DOHH2 (cell line): Measurements from ENCODE around the gene RAB3C.

ENCODE experiments used
- H3F3A ChIP-seq: fragments of 200-600 bp; sonication (generic), shearing (Covaris generic); 2 replicates; pipeline ENCODE4 v1.6.0; 2016; ENCODE audit warnings: antibody characterized with exemption, mild to moderate bottlenecking; ENCODE audit not compliant: control insufficient read depth, insufficient read depth
- H3K27ac ChIP-seq: fragments of 200-600 bp; sonication (generic); 2 replicates; pipeline ENCODE4 v1.5.1; 2014; ENCODE audit warnings: low read depth, mild to moderate bottlenecking, low read length, moderate library complexity
- H3K27me3 ChIP-seq: fragments of 200-600 bp; sonication (generic); 2 replicates; pipeline ENCODE4 v1.6.1; 2014; ENCODE audit warnings: mild to moderate bottlenecking, low read length, mixed read lengths; ENCODE audit not compliant: control insufficient read depth
- H3K36me3 ChIP-seq: fragments of 200-600 bp; sonication (generic); 2 replicates; pipeline ENCODE4 v1.6.1; 2014; ENCODE audit warnings: mild to moderate bottlenecking, low read length, moderate library complexity, mixed read lengths; ENCODE audit not compliant: control insufficient read depth
- H3K4me1 ChIP-seq: fragments of 200-600 bp; sonication (generic); 2 replicates; pipeline ENCODE4 v1.6.1; 2014; ENCODE audit warnings: mild to moderate bottlenecking, low read length, mixed read lengths; ENCODE audit not compliant: control insufficient read depth
- H3K4me2 ChIP-seq: fragments of 200-600 bp; sonication (generic); 2 replicates; pipeline ENCODE4 v1.6.0; 2014; ENCODE audit warnings: mild to moderate bottlenecking, low read length, moderate library complexity
- H3K4me3 ChIP-seq: fragments of 200-600 bp; sonication (generic); 2 replicates; pipeline ENCODE4 v1.5.1; 2014; ENCODE audit warnings: mild to moderate bottlenecking, low read length, mixed read lengths
- H3K79me2 ChIP-seq: fragments of 200-600 bp; sonication (generic); 2 replicates; pipeline ENCODE4 v1.6.1; 2014; ENCODE audit warnings: mild to moderate bottlenecking, low read length, mixed read lengths; ENCODE audit not compliant: control insufficient read depth
- H3K9me2 ChIP-seq: fragments of 200-600 bp; sonication (generic); replicated peaks from 2 replicates; pipeline ENCODE4 v1.6.1; 2014; ENCODE audit warnings: mild to moderate bottlenecking, low read length, mixed read lengths; ENCODE audit not compliant: control insufficient read depth
- H3K9me3 ChIP-seq: fragments of 200-600 bp; sonication (generic); 2 replicates; pipeline ENCODE4 v1.6.1; 2014; ENCODE audit warnings: antibody characterized with exemption, low read length, mixed read lengths; ENCODE audit not compliant: control insufficient read depth, insufficient read depth
- H4K20me1 ChIP-seq: fragments of 200-600 bp; sonication (generic); 2 replicates; pipeline ENCODE4 v1.6.0; 2014; ENCODE audit warnings: low read depth, mild to moderate bottlenecking, antibody characterized with exemption, low read length, moderate library complexity; ENCODE audit not compliant: control insufficient read depth, insufficient read depth
- CTCF ChIP-seq: fragments of 200-600 bp; sonication (generic); IDR thresholded peaks from one replicate; pipeline ENCODE4 v1.5.1; 2014; ENCODE audit warnings: antibody characterized with exemption, mild to moderate bottlenecking, low read depth, low read length; ENCODE audit not compliant: poor library complexity, severe bottlenecking
- EZH2phosphoT487 ChIP-seq: fragments of 200-600 bp; sonication (generic); IDR thresholded peaks from 2 replicates; pipeline ENCODE4 v1.6.1; 2017; ENCODE audit warnings: borderline replicate concordance, mild to moderate bottlenecking, antibody characterized with exemption, low read length, moderate library complexity, mixed read lengths

Gene RAB3C

GRCh38 chr5:58834242-58835225 is 251.7 kb downstream of the RAB3C start:
- TF ChIP-seq CTCF (no peak), EZH2phosphoT487 (no peak)
- Histone ChIP-seq H4K20me1 (no peaks in the 10 kb centered on the region), H3K27ac (no peak overlapping the region), H3K36me3 (no peaks in the 10 kb centered on the region), H3F3A (no peaks in the 10 kb centered on the region), H3K27me3 (no peaks in the 10 kb centered on the region), H3K4me3 (no peak overlapping the region), H3K79me2 (no peaks in the 10 kb centered on the region), H3K9me2 (no peaks in the 10 kb centered on the region), H3K9me3 (no peaks in the 10 kb centered on the region), H3K4me2 (no peak overlapping the region), H3K4me1 (no peaks in the 10 kb centered on the region)

GRCh38 chr5:58836351-58836750 is 253.5 kb downstream of the RAB3C start:
- Histone ChIP-seq H3K4me3 (no peak overlapping the region), H3K79me2 (no peaks in the 10 kb centered on the region), H3K36me3 (no peaks in the 10 kb centered on the region), H3K27ac (no peak overlapping the region), H3K9me3 (no peaks in the 10 kb centered on the region), H3K9me2 (no peaks in the 10 kb centered on the region), H3F3A (no peaks in the 10 kb centered on the region), H4K20me1 (no peaks in the 10 kb centered on the region), H3K27me3 (no peaks in the 10 kb centered on the region), H3K4me2 (no peak overlapping the region), H3K4me1 (no peaks in the 10 kb centered on the region)
- TF ChIP-seq EZH2phosphoT487 (no peak), CTCF (no peak)

- Histone ChIP-seq H3K9me3 (no peaks in the 10 kb centered on the region), H3K4me3 (no peak overlapping the region), H4K20me1 (no peaks in the 10 kb centered on the region), H3K4me1 (no peaks in the 10 kb centered on the region), H3F3A (no peaks in the 10 kb centered on the region), H3K36me3 (no peaks in the 10 kb centered on the region), H3K4me2 (no peak overlapping the region), H3K27ac (no peak overlapping the region), H3K79me2 (no peaks in the 10 kb centered on the region), H3K27me3 (no peaks in the 10 kb centered on the region), H3K9me2 (no peaks in the 10 kb centered on the region)
- TF ChIP-seq CTCF (no peak), EZH2phosphoT487 (no peak)
Measured at GRCh38 chr5:58838729-58839128, 255.9 kb downstream of the RAB3C start.
